ENCODE results near the gene UCN2. TPM values are rescaled to one million over a fixed set of nuclear protein-coding genes. Genes with fewer than 3 reads are reported as not detected.

Gene UCN2
- total RNA-seq, 1 experiment from 2014 or later: 1.8 TPM

DNA sequence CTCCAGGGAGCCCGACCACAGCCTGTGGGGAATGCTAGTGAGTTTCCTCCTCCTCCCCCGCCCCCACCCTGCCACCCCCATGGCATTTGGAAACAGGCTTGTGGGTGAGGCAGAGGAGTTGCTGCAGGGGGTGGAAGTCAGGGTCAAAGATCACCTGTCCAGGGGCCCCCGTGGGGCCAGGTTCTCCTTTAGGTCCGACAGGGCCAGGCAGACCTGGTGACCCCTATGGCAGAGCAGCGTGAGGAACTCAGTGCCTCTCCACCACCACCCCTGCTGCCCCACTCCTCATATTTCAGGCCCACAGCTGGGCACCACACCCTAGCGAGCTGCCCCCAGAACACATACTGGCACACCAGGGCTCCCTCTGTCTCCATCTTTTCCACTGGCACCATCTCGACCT lies 8.9 kb upstream of the UCN2 start:
- DNase-seq (ENCODE audit: low read depth, low spot score): no peak
- POLR2A ChIA-PET: no interaction called here
- Histone ChIP-seq H3K4me1 (ENCODE audit: control insufficient read depth, insufficient read depth, low read length) (no peaks in the 10 kb centered on the region), H3K27ac (ENCODE audit: low read length) (no peak overlapping the region), H3K4me3 (ENCODE audit: low read depth in 2 of 2, low read length in 2 of 2) (no peak overlapping the region), H3K27me3 (ENCODE audit: control insufficient read depth, insufficient read depth, low read length) (no peaks in the 10 kb centered on the region), H3K36me3 (ENCODE audit: control insufficient read depth, insufficient read depth, low read length) (no peaks in the 10 kb centered on the region), H3K9me3 (ENCODE audit: control insufficient read depth, insufficient read depth, low read depth, low read length) (no peaks in the 10 kb centered on the region)
- TF ChIP-seq SIN3A (IDR thresholded peaks at IDR 0.05; ENCODE audit: borderline replicate concordance, insufficient read depth, low read depth, low read length): no peak
- in situ Hi-C loops (cut with HindIII; ENCODE audit: low pct_unique_long_range_greater_than_20kb, low sequenced_read_pairs): no loop called here
- no TSS peak for BruUV-seq (replicated peaks)
- CTCF ChIA-PET: no interaction called here
- intact Hi-C loops (cut with micrococcal nuclease; ENCODE audit: unreplicated experiment): no loop called here
- ATAC-seq: no peak

DNA sequence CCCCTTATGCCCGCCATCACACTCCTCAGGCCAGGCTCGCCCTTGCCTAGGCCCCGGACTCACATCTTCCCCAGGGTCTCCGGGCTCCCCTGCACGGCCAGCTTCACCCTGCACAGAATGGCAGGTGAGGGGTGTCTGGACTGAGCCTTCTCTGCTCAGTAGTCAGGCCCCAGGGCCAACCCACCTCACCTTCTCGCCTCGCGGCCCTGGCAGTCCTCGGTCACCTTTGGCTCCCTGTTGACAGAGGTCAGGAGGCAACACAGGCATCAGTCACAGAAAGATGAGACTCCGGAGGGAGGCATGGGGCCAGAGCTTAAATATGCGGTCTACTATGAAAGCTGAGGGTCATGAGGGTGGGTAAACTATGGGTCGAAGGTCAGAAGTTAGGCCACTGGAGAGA lies 8.4 kb upstream of the UCN2 start:
- ChIA-PET CTCF (no interaction called here), POLR2A (no interaction called here)
- Histone ChIP-seq H3K27ac (ENCODE audit: low read length) (no peak overlapping the region), H3K27me3 (ENCODE audit: control insufficient read depth, insufficient read depth, low read length) (no peaks in the 10 kb centered on the region), H3K4me3 (ENCODE audit: low read depth in 2 of 2, low read length in 2 of 2) (no peak overlapping the region), H3K36me3 (ENCODE audit: control insufficient read depth, insufficient read depth, low read length) (no peaks in the 10 kb centered on the region), H3K9me3 (ENCODE audit: control insufficient read depth, insufficient read depth, low read depth, low read length) (no peaks in the 10 kb centered on the region), H3K4me1 (ENCODE audit: control insufficient read depth, insufficient read depth, low read length) (no peaks in the 10 kb centered on the region)
- in situ Hi-C loops (cut with HindIII; ENCODE audit: low pct_unique_long_range_greater_than_20kb, low sequenced_read_pairs): no loop called here
- TF ChIP-seq SIN3A (IDR thresholded peaks at IDR 0.05; ENCODE audit: borderline replicate concordance, insufficient read depth, low read depth, low read length) (no peak), TCF7L2 (IDR thresholded peaks at IDR 0.05; ENCODE audit: low read depth, low read length) (no peak), POLR2AphosphoS5 (IDR thresholded peaks at IDR 0.05; ENCODE audit: low read depth, low read length) (no peak)
- TF ChIP-seq, protein P1, sequence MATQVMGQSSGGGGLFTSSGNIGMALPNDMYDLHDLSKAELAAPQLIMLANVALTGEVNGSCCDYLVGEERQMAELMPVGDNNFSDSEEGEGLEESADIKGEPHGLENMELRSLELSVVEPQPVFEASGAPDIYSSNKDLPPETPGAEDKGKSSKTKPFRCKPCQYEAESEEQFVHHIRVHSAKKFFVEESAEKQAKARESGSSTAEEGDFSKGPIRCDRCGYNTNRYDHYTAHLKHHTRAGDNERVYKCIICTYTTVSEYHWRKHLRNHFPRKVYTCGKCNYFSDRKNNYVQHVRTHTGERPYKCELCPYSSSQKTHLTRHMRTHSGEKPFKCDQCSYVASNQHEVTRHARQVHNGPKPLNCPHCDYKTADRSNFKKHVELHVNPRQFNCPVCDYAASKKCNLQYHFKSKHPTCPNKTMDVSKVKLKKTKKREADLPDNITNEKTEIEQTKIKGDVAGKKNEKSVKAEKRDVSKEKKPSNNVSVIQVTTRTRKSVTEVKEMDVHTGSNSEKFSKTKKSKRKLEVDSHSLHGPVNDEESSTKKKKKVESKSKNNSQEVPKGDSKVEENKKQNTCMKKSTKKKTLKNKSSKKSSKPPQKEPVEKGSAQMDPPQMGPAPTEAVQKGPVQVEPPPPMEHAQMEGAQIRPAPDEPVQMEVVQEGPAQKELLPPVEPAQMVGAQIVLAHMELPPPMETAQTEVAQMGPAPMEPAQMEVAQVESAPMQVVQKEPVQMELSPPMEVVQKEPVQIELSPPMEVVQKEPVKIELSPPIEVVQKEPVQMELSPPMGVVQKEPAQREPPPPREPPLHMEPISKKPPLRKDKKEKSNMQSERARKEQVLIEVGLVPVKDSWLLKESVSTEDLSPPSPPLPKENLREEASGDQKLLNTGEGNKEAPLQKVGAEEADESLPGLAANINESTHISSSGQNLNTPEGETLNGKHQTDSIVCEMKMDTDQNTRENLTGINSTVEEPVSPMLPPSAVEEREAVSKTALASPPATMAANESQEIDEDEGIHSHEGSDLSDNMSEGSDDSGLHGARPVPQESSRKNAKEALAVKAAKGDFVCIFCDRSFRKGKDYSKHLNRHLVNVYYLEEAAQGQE (IDR thresholded peaks at IDR 0.05; ENCODE audit: insufficient read depth in 1 of 2, low read depth in 2 of 2, low read length in 1 of 2): no peak
- TF ChIP-seq, protein P2, sequence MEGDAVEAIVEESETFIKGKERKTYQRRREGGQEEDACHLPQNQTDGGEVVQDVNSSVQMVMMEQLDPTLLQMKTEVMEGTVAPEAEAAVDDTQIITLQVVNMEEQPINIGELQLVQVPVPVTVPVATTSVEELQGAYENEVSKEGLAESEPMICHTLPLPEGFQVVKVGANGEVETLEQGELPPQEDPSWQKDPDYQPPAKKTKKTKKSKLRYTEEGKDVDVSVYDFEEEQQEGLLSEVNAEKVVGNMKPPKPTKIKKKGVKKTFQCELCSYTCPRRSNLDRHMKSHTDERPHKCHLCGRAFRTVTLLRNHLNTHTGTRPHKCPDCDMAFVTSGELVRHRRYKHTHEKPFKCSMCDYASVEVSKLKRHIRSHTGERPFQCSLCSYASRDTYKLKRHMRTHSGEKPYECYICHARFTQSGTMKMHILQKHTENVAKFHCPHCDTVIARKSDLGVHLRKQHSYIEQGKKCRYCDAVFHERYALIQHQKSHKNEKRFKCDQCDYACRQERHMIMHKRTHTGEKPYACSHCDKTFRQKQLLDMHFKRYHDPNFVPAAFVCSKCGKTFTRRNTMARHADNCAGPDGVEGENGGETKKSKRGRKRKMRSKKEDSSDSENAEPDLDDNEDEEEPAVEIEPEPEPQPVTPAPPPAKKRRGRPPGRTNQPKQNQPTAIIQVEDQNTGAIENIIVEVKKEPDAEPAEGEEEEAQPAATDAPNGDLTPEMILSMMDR (IDR thresholded peaks at IDR 0.05): no peak
- no TSS peak for BruUV-seq (replicated peaks)
- intact Hi-C loops (cut with micrococcal nuclease; ENCODE audit: unreplicated experiment): no loop called here
- ATAC-seq: no peak
- no peak for DNase-seq (ENCODE audit: low read depth, low spot score)

DNA sequence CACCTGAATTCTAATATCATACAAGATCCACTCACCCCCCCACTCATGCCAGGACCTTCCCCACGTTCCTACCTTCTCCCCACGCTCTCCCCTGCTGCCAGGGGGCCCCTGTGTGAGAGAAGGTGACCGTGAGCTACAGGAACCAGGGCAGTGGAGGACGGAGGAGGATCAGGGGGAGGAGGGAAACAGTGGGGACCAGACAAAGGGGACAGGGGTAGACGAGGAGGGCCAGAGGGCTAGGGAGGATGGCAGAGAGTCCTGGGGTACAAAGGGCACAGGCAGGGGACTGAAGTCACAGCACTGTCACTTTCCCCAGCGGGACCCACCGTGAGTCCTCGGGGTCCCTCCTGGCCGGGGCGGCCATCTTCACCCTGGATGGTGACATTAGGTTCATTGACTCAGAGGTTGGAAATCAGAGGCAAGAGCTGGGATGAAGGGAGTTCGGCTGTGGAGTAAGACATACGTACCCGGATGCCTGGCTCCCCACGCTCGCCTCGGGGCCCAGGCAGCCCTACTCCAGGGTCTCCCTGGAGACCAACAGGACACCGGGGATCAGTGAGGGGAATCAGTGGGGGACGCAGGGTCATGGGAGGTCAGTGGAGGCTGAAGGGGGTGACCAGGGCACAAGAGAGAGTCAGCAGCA lies 6.3 kb upstream of the UCN2 start:
- in situ Hi-C loops (cut with HindIII; ENCODE audit: low pct_unique_long_range_greater_than_20kb, low sequenced_read_pairs): no loop called here
- Histone ChIP-seq H3K9me3 (ENCODE audit: control insufficient read depth, insufficient read depth, low read depth, low read length) (no peaks in the 10 kb centered on the region), H3K27me3 (ENCODE audit: control insufficient read depth, insufficient read depth, low read length) (no peaks in the 10 kb centered on the region), H3K4me3 (ENCODE audit: low read depth in 2 of 2, low read length in 2 of 2) (no peak overlapping the region), H3K4me1 (ENCODE audit: control insufficient read depth, insufficient read depth, low read length) (peaks cover 3% of the 10 kb centered on the region; the same call in 1 of the 2 replicates), H3K36me3 (ENCODE audit: control insufficient read depth, insufficient read depth, low read length) (no peaks in the 10 kb centered on the region), H3K27ac (ENCODE audit: low read length) (no peak overlapping the region)
- TF ChIP-seq TCF7L2 (IDR thresholded peaks at IDR 0.05; ENCODE audit: low read depth, low read length): no peak
- TF ChIP-seq SIN3A (IDR thresholded peaks at IDR 0.05; ENCODE audit: borderline replicate concordance, insufficient read depth, low read depth, low read length): no peak
- TF ChIP-seq, protein P1 (IDR thresholded peaks at IDR 0.05; ENCODE audit: insufficient read depth in 1 of 2, low read depth in 2 of 2, low read length in 1 of 2): no peak
- TF ChIP-seq, protein P2 (IDR thresholded peaks at IDR 0.05): no peak
- no peak for TF ChIP-seq POLR2AphosphoS5 (IDR thresholded peaks at IDR 0.05; ENCODE audit: low read depth, low read length)
- no TSS peak for BruUV-seq (replicated peaks)
- ChIA-PET POLR2A (no interaction called here), CTCF (no interaction called here)
- DNase-seq (ENCODE audit: low read depth, low spot score) (no peak), ATAC-seq (no peak)
- intact Hi-C loops (cut with micrococcal nuclease; ENCODE audit: unreplicated experiment): no loop called here
